ENCODE data around the gene AFF2. TPM values are rescaled to one million over a fixed set of nuclear protein-coding genes. Genes with fewer than 3 reads are reported as not detected.

The AFF2 gene
- total RNA-seq, 4 donors from 2014 or later: 0.05 to 1.0 (median 0.23) TPM

DNA sequence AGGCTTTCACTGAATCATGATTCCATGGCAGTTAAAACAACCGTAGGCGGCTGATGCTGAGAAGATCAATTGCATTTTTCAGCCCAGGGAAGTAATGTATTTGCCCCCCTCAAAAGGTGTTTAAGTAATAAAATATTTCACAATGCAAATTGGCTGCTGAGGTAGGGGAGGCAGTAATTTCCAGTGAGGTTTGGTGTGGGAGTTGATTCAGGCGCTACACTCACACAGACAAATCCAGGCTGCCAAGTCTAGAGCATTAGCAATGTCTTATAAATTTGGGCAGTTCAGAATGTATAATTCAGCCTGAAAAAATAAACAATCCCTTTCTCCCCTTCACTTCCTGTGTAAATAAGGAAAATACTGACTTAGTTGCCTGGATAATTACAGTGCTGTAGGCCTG is 543.0 kb downstream of the AFF2 start:
- in situ Hi-C loops (cut with MboI; ENCODE audit: low sequenced_read_pairs in 4 of 4) (no loop called here), intact Hi-C loops (cut with DNase I; ENCODE audit: low total_unique reads) (no loop called here)
- no peak for ATAC-seq
- Histone ChIP-seq H3K4me3 (no peak overlapping the region), H3K36me3 (no peaks in the 10 kb centered on the region), H3K27ac (no peak overlapping the region), H3K27me3 (no peaks in the 10 kb centered on the region), H3K4me1 (no peaks in the 10 kb centered on the region), H3K9me3 (no peaks in the 10 kb centered on the region)
- no peak for TF ChIP-seq POLR2A (IDR thresholded peaks at IDR 0.05)
- TF ChIP-seq, protein P1, sequence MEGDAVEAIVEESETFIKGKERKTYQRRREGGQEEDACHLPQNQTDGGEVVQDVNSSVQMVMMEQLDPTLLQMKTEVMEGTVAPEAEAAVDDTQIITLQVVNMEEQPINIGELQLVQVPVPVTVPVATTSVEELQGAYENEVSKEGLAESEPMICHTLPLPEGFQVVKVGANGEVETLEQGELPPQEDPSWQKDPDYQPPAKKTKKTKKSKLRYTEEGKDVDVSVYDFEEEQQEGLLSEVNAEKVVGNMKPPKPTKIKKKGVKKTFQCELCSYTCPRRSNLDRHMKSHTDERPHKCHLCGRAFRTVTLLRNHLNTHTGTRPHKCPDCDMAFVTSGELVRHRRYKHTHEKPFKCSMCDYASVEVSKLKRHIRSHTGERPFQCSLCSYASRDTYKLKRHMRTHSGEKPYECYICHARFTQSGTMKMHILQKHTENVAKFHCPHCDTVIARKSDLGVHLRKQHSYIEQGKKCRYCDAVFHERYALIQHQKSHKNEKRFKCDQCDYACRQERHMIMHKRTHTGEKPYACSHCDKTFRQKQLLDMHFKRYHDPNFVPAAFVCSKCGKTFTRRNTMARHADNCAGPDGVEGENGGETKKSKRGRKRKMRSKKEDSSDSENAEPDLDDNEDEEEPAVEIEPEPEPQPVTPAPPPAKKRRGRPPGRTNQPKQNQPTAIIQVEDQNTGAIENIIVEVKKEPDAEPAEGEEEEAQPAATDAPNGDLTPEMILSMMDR (IDR thresholded peaks at IDR 0.05 in 4 of 5, conservative IDR thresholded peaks at IDR 0.05 in 1 of 5): no peak
- no peak for DNase-seq

GRCh38 chrX:149044471-149044870 is 544.1 kb downstream of the AFF2 start:
- ATAC-seq (no peak), DNase-seq (no peak)
- H3K27ac ChIP-seq: no peak overlapping the region
- H3K9me3 ChIP-seq: no peaks in the 10 kb centered on the region
- H3K4me3 ChIP-seq: no peak overlapping the region
- in situ Hi-C loops (cut with MboI; ENCODE audit: low sequenced_read_pairs in 4 of 4) (no loop called here), intact Hi-C loops (cut with DNase I; ENCODE audit: low total_unique reads) (no loop called here)
- H3K4me1 ChIP-seq: no peaks in the 10 kb centered on the region
- H3K36me3 ChIP-seq: no peaks in the 10 kb centered on the region
- no peaks in the 10 kb centered on the region for H3K27me3 ChIP-seq
- TF ChIP-seq, protein P1 (IDR thresholded peaks at IDR 0.05 in 4 of 5, conservative IDR thresholded peaks at IDR 0.05 in 1 of 5): no peak
- TF ChIP-seq POLR2A (IDR thresholded peaks at IDR 0.05): no peak

DNA sequence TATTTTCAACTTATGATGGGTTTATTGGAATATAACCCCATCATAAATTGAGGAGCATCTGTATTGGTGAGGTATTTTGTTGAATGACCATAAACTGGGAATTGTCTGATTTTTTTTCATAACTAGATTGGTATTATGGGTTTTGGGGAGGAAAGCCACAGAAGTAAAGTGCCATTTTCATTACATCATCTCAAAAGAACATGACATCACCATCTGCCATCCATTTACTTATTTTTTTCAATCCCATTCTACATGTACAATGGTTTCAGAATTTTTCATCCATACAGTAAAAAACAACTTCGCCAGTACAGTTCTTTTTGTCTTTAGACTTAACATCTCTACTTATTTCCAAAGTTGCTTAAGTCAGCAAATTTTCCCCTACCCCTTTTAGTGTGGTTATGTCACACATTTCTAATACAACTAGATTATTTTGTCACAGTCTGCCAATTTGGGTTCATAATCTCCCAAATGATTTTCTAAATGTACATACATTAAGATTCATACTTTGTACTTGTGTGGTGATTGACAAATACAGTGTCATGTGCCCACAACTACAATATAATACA is 545.3 kb downstream of the AFF2 start:
- intact Hi-C loops (cut with DNase I; ENCODE audit: low total_unique reads): no loop called here

More for the DNA sequence above, 545.3 kb downstream of the AFF2 start:
- TF ChIP-seq, protein P1 (IDR thresholded peaks at IDR 0.05 in 4 of 5, conservative IDR thresholded peaks at IDR 0.05 in 1 of 5): no peak
- TF ChIP-seq POLR2A (IDR thresholded peaks at IDR 0.05): no peak
- Histone ChIP-seq H3K36me3 (no peaks in the 10 kb centered on the region), H3K9me3 (no peaks in the 10 kb centered on the region), H3K27ac (no peak overlapping the region), H3K27me3 (no peaks in the 10 kb centered on the region), H3K4me3 (no peak overlapping the region), H3K4me1 (no peaks in the 10 kb centered on the region)
- no peak for ATAC-seq
- no peak for DNase-seq
- in situ Hi-C loops (cut with MboI; ENCODE audit: low sequenced_read_pairs in 4 of 4): no loop called here
